Measurements from ENCODE around the gene LYPD5. TPM values are rescaled to one million over a fixed set of nuclear protein-coding genes. Genes with fewer than 3 reads are reported as not detected.
A peak's percentile ranks its signal among the peaks of the same experiment; 100 is the strongest.

The LYPD5 gene
- total RNA-seq, 1 experiment from 2014 or later, result 2.9 TPM

DNA sequence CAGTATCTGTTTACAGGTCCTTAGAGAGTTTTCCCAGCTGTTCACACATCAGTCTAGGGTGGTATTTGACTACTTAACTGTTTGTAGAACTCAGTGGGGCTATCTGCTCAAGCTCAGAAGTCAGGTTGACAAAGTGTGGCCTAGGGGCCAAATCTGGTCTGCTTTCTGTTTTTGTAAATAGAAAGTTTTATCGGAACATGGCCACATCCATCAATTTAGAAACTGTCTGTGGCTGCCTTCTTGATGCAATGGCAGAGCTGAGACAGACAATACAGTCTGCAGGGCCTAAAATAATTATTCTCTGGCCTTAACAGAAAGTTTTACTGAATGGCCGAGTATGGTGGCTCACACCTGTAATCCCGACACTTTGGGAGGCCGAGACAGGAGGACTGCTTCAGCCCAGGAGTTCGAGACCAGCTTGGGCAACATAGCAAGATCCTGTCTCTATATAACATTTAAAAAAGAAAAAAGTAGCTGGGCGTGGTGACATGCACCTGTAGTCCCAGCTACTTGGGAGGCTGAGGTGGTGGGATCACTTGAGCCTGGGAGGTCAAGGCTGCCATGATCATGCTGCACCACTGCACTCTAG lies 49.9 kb downstream of the LYPD5 start:
- DNase-seq (ENCODE audit: low read depth), result no peak

GRCh38 chr19:43751466-43752220 lies 50.6 kb downstream of the LYPD5 start:
- no peak for DNase-seq (ENCODE audit: low read depth)

GRCh38 chr19:43749898-43750297 lies 52.3 kb downstream of the LYPD5 start:
- DNase-seq (ENCODE audit: low read depth), result no peak

- DNase-seq (ENCODE audit: low read depth), result no peak
Measured at GRCh38 chr19:43749152-43749551, 53.1 kb downstream of the LYPD5 start.

- no peak for DNase-seq (ENCODE audit: low read depth)
Measured at GRCh38 chr19:43748685-43749084, 53.6 kb downstream of the LYPD5 start.

DNA sequence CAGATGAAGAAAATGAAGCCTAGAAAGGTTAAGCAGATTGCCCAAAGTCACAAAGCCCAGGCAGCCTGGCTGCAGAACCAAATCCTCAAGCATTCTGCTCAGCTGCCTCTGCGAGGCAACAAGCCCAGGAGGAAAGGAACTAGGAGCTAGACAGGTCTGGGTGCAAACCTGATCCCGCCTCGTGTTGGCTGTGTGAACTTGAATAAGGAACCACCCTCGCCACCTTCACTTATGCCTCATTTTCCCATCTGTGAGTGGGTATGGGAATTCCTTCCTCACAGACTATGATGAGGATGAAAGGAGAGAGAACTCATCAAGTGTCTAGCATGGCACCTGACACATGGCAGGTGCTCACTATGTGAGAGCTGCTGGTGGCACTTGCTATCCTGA lies 54.0 kb downstream of the LYPD5 start:
- no peak for DNase-seq (ENCODE audit: low read depth)

DNA sequence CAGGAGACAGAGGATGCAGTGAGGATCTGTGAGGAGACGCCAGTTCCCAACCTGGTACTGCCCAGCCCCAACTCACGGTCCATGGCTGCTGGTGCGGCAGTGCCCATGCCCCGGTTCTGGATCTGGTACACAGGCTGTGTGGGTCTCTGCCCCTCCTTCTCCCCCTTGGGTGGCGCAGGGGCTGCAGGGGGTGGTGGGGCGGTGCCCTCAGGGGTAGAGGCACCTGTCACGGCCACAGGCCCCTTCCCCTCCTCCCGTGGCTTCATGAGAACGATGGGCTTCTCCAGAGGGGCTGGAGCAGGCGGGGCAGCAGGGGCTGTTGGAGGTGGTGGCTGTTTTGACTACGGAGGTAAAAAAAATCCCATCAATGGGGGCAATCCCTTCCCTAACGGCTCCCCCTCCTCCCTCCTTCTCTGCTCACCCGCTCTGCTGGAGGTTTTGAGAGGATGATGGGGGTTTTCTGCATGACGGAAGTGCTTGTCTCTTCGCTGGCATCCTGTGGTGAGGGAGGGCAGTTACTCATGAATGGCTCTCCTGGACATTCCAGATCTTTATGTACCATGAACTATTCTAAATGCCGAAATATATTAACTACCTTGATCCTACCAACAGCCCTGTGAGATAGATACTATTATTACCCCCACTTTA lies 54.6 kb downstream of the LYPD5 start:
- peak; percentile 63 for DNase-seq (ENCODE audit: low read depth)

Other genes with a start within 250 kb of the LYPD5 start
- 40.1 and 42.7 TPM in 2 replicates for gene XRCC1, start 226.9 kb downstream of the LYPD5 start, total RNA-seq (2014; rRNA removed; shearing (Covaris generic))
- 0.11 and 0.12 TPM in 2 replicates for gene PINLYP, start 226.6 kb downstream of the LYPD5 start, total RNA-seq (2014; rRNA removed; shearing (Covaris generic))
- gene IRGQ, start 206.3 kb downstream of the LYPD5 start, total RNA-seq (2014; rRNA removed; shearing (Covaris generic)), result 15.8 and 20.4 TPM in 2 replicates
- 13.8 and 16.0 TPM in 2 replicates for gene ZNF576, start 205.9 kb downstream of the LYPD5 start, total RNA-seq (2014; rRNA removed; shearing (Covaris generic))
- not detected in 2 replicates for gene SRRM5, start 190.4 kb downstream of the LYPD5 start, total RNA-seq (2014; rRNA removed; shearing (Covaris generic))
- 40.5 and 41.9 TPM in 2 replicates for gene ZNF428, start 182.8 kb downstream of the LYPD5 start, total RNA-seq (2014; rRNA removed; shearing (Covaris generic))
- gene CADM4, start 162.6 kb downstream of the LYPD5 start, total RNA-seq (2014; rRNA removed; shearing (Covaris generic)), result 4.8 and 9.9 TPM in 2 replicates
- 159 and 206 TPM in 2 replicates for gene PLAUR, start 132.3 kb downstream of the LYPD5 start, total RNA-seq (2014; rRNA removed; shearing (Covaris generic))
- gene IRGC, start 86.4 kb downstream of the LYPD5 start, total RNA-seq (2014; rRNA removed; shearing (Covaris generic)), result not detected in 2 replicates
- 14.1 and 20.3 TPM in 2 replicates for gene SMG9, start 47.5 kb downstream of the LYPD5 start, total RNA-seq (2014; rRNA removed; shearing (Covaris generic))
- 6.0 and 9.8 TPM in 2 replicates for gene KCNN4, start 21.5 kb downstream of the LYPD5 start, total RNA-seq (2014; rRNA removed; shearing (Covaris generic))
- gene ZNF283, start 24.9 kb upstream of the LYPD5 start, total RNA-seq (2014; rRNA removed; shearing (Covaris generic)), result 5.8 and 17.6 TPM in 2 replicates
- 0.11 and 0.57 TPM in 2 replicates for gene ZNF404, start 81.5 kb upstream of the LYPD5 start, total RNA-seq (2014; rRNA removed; shearing (Covaris generic))
- gene ZNF45, start 132.8 kb upstream of the LYPD5 start, total RNA-seq (2014; rRNA removed; shearing (Covaris generic)), result 11.3 and 12.6 TPM in 2 replicates
- gene ZNF221, start 148.8 kb upstream of the LYPD5 start, total RNA-seq (2014; rRNA removed; shearing (Covaris generic)), result 3.0 and 6.3 TPM in 2 replicates
- gene ZNF155, start 181.7 kb upstream of the LYPD5 start, total RNA-seq (2014; rRNA removed; shearing (Covaris generic)), result 8.0 and 9.0 TPM in 2 replicates
- gene ZNF230, start 200.5 kb upstream of the LYPD5 start, total RNA-seq (2014; rRNA removed; shearing (Covaris generic)), result 3.0 and 4.9 TPM in 2 replicates
- gene ZNF222, start 222.9 kb upstream of the LYPD5 start, total RNA-seq (2014; rRNA removed; shearing (Covaris generic)), result 4.3 and 5.5 TPM in 2 replicates
- gene ZNF223, start 249.6 kb upstream of the LYPD5 start, total RNA-seq (2014; rRNA removed; shearing (Covaris generic)), result 2.1 and 5.4 TPM in 2 replicates